Activated CD8-positive, alpha-beta T cell treated with anti-CD3 and anti-CD28 coated beads for 36 hours (primary cell): ENCODE data around the gene OR2B6. TPM values are rescaled to one million over a fixed set of nuclear protein-coding genes. Genes with fewer than 3 reads are reported as not detected.
"Not testable (repeated sequence)": the region's sequence is repeated elsewhere in the genome, so short reads cannot be mapped to it uniquely, and the experiment has no call there.

Experiments used
- ATAC-seq: fragments of 200-7000 bp; cut with Tn5 transposase; one replicate; pipeline ENCODE4 v1.10.0; 2021; ENCODE audit warnings: mild to moderate bottlenecking, moderate library complexity
- CTCF ChIA-PET: fragments of 350-600 bp; sonication (Branson Sonifier 250); formaldehyde crosslinking; loops from one replicate; lab custom pipeline; 2021; ENCODE audit warnings: antibody characterized with exemption; lab: Charles Lee
- POLR2A ChIA-PET: fragments of 350-600 bp; sonication (Branson Sonifier 250); formaldehyde crosslinking; loops from one replicate; lab custom pipeline; 2021; ENCODE audit warnings: antibody characterized with exemption; lab: Charles Lee
- DNase-seq: peaks from one replicate; pipeline ENCODE4 v3.0.0-alpha.2; 2020
- H3K27ac Mint-ChIP-seq: one replicate; pipeline ENCODE4 v1.8.0; 2021; ENCODE audit warnings: mild to moderate bottlenecking, mixed read lengths
- H3K27me3 Mint-ChIP-seq: one replicate; pipeline ENCODE4 v1.8.0; 2021; ENCODE audit warnings: mixed read lengths
- H3K36me3 Mint-ChIP-seq: one replicate; pipeline ENCODE4 v1.8.0; 2021; ENCODE audit warnings: low read depth, mixed read lengths
- H3K4me1 Mint-ChIP-seq: one replicate; pipeline ENCODE4 v1.8.0; 2021; ENCODE audit warnings: low read depth, mixed read lengths
- H3K4me3 Mint-ChIP-seq: one replicate; pipeline ENCODE4 v1.8.0; 2021; ENCODE audit warnings: mild to moderate bottlenecking, moderate library complexity, mixed read lengths
- H3K9me3 Mint-ChIP-seq: one replicate; pipeline ENCODE4 v1.8.0; 2021; ENCODE audit warnings: mixed read lengths
- CTCF ChIP-seq: fragments of 200-600 bp; IDR thresholded peaks from one replicate; pipeline ENCODE4 v1.8.0; 2022; ENCODE audit warnings: antibody characterized with exemption, mild to moderate bottlenecking
- intact Hi-C: fragments of 100-400 bp; cut with micrococcal nuclease; formaldehyde crosslinking; loops from one replicate; pipeline ENCODE4 v1.10.0; 2022
- total RNA-seq, 2 experiments: library from RNA; stranded (reverse); gene quantifications; one replicate each; pipeline ENCODE4 v1.2.3, GENCODE V29; 2021

OR2B6 gene
- total RNA-seq, result not detected

- ChIA-PET POLR2A (no interaction called here), CTCF (no interaction called here)
- H3K27me3 Mint-ChIP-seq, result peaks cover 33% of the 10 kb centered on the region
- no peak for ATAC-seq
- no peaks in the 10 kb centered on the region for H3K4me1 Mint-ChIP-seq
- H3K4me3 Mint-ChIP-seq, result no peak within 1 kb of the TSS
- no peak for TF ChIP-seq CTCF
- H3K36me3 Mint-ChIP-seq, result no peaks in the 10 kb centered on the region
- no peaks in the 10 kb centered on the region for H3K9me3 Mint-ChIP-seq
- intact Hi-C loops, result no loop called here
- no peak for DNase-seq
- H3K27ac Mint-ChIP-seq, result no peak within 1 kb of the TSS
Measured at GRCh38 chr6:27956941-27957340, at the start of gene OR2B6. OR2B6 (plus strand) TSS chr6:27957241; CDS start chr6:27957241, 0 bp downstream.

- Mint-ChIP-seq H3K9me3 (no peaks in the 10 kb centered on the region), H3K4me3 (no peak overlapping the region), H3K36me3 (no peaks in the 10 kb centered on the region), H3K27me3 (peaks cover 8% of the 10 kb centered on the region), H3K27ac (no peak overlapping the region), H3K4me1 (no peaks in the 10 kb centered on the region)
- ATAC-seq, result peak; percentile 35
- intact Hi-C loops, result loop anchor here (10.0 kb wide), 1 partner anchor 447 kb away; no protein-coding TSS in a partner anchor
- no peak for TF ChIP-seq CTCF
- CTCF ChIA-PET, result no interaction called here
- POLR2A ChIA-PET, result no interaction called here
- DNase-seq, result no peak
Measured at GRCh38 chr6:27908017-27908416, 49.0 kb upstream of the OR2B6 start.

- Mint-ChIP-seq H3K4me3 (no peak within 1 kb of the TSS), H3K36me3 (no peaks in the 10 kb centered on the region), H3K27ac (no peak within 1 kb of the TSS), H3K27me3 (peaks cover 13% of the 10 kb centered on the region), H3K9me3 (no peaks in the 10 kb centered on the region), H3K4me1 (no peaks in the 10 kb centered on the region)
- intact Hi-C loops, result no loop called here
- ChIA-PET POLR2A (no interaction called here), CTCF (no interaction called here)
- DNase-seq (no peak), ATAC-seq (no peak)
- TF ChIP-seq CTCF, result no peak
Measured at GRCh38 chr6:27911956-27912446, 45.0 kb upstream of the OR2B6 start, which contains the start of gene OR2B2. OR2B2 (minus strand) TSS chr6:27912396; CDS start chr6:27912319, 77 bp downstream.

- intact Hi-C loops, result no loop called here
- POLR2A ChIA-PET, result no interaction called here
- no peak for ATAC-seq
- Mint-ChIP-seq H3K4me3 (no peak overlapping the region), H3K9me3 (no peaks in the 10 kb centered on the region), H3K4me1 (no peaks in the 10 kb centered on the region), H3K36me3 (no peaks in the 10 kb centered on the region), H3K27me3 (peaks cover 8% of the 10 kb centered on the region), H3K27ac (no peak overlapping the region)
- TF ChIP-seq CTCF, result no peak
- no peak for DNase-seq
- CTCF ChIA-PET, result no interaction called here
Measured at GRCh38 chr6:27922949-27923348, 34.1 kb upstream of the OR2B6 start.

GRCh38 chr6:27924179-27924578 is 32.9 kb upstream of the OR2B6 start:
- ATAC-seq (no peak), DNase-seq (no peak)
- Mint-ChIP-seq H3K27me3 (peaks cover 10% of the 10 kb centered on the region), H3K4me3 (no peak overlapping the region), H3K9me3 (no peaks in the 10 kb centered on the region), H3K27ac (no peak overlapping the region), H3K4me1 (no peaks in the 10 kb centered on the region), H3K36me3 (no peaks in the 10 kb centered on the region)
- POLR2A ChIA-PET, result interaction anchor here (0.6 kb wide), 1 partner anchor 592 kb away, joined by 3 read pairs; no protein-coding TSS in a partner anchor
- TF ChIP-seq CTCF, result no peak
- CTCF ChIA-PET, result no interaction called here
- intact Hi-C loops, result no loop called here

- H3K4me1 Mint-ChIP-seq, intact Hi-C loops, POLR2A ChIA-PET, ATAC-seq, H3K4me3 Mint-ChIP-seq, CTCF ChIA-PET, H3K27ac Mint-ChIP-seq, DNase-seq, H3K9me3 Mint-ChIP-seq, H3K36me3 Mint-ChIP-seq: not testable (repeated sequence)
- peaks cover 16% of the 10 kb centered on the region for H3K27me3 Mint-ChIP-seq
Measured at GRCh38 chr6:27928041-27928440, 29.0 kb upstream of the OR2B6 start.

- H3K4me1 Mint-ChIP-seq, H3K4me3 Mint-ChIP-seq, POLR2A ChIA-PET, DNase-seq, ATAC-seq, CTCF ChIA-PET, H3K27ac Mint-ChIP-seq, H3K36me3 Mint-ChIP-seq, intact Hi-C loops, H3K9me3 Mint-ChIP-seq: not testable (repeated sequence)
- H3K27me3 Mint-ChIP-seq, result peaks cover 13% of the 10 kb centered on the region
Measured at GRCh38 chr6:27929930-27930329, 27.1 kb upstream of the OR2B6 start.
